A549 (cell line): Measurements from ENCODE around the gene POLR2L. TPM values are rescaled to one million over a fixed set of nuclear protein-coding genes. Genes with fewer than 3 reads are reported as not detected.

Source experiments
- ATAC-seq, 2 experiments: fragments of 200-7000 bp in 1 of 2; fragments of >200 bp in 1 of 2; cut with Nextera tagmentation in 1 of 2; cut with Tn5 transposase in 1 of 2; 3 replicates each; pipeline versions ENCODE4 v1.8.0 to v1.9.1; 2018 to 2020; ENCODE audit warnings: mild to moderate bottlenecking in 1 of 2, moderate library complexity in 1 of 2
- CTCF ChIA-PET: fragments of 300-600 bp; sonication (Branson Sonifier 250); formaldehyde crosslinking; extraction: SDS; loops from one replicate; lab custom pipeline; 2021; ENCODE audit warnings: antibody characterized with exemption, inconsistent platforms; lab: Yijun Ruan, JAX
- POLR2A ChIA-PET: fragments of 350-600 bp; formaldehyde crosslinking; extraction: SDS; loops from one replicate; lab custom pipeline; 2021; ENCODE audit warnings: antibody characterized with exemption, inconsistent platforms; lab: Yijun Ruan, JAX
- DNase-seq, 2 experiments: peaks; one replicate each; pipeline versions ENCODE4 v3.0.0 to v3.0.0-alpha.2; 2011 to 2016; ENCODE audit warnings: low read depth in 1 of 2, low spot score in 1 of 2
- FAIRE-seq: peaks from 2 replicates; lab custom pipeline; 2011; peaks lifted over from hg19 to GRCh38; lab: Jason Lieb, UNC
- H3K27ac ChIP-seq, 2 experiments: fragments of >200 bp; sonication (Bioruptor Twin); formaldehyde crosslinking; 3 replicates each; pipeline ENCODE4 v1.5.1; 2016 to 2017
- H3K4me1 ChIP-seq: fragments of >200 bp; sonication (Bioruptor Twin); formaldehyde crosslinking; 3 replicates; pipeline ENCODE4 v1.6.1; 2016
- H3K4me2 ChIP-seq: fragments of >200 bp; sonication (Bioruptor Twin); formaldehyde crosslinking; 3 replicates; pipeline ENCODE4 v1.6.1; 2016
- H3K4me3 ChIP-seq: fragments of >200 bp; sonication (Bioruptor Twin); formaldehyde crosslinking; 3 replicates; pipeline ENCODE4 v1.5.1; 2016
- H3K9me3 ChIP-seq: fragments of >200 bp; sonication (Bioruptor Twin); formaldehyde crosslinking; 3 replicates; pipeline ENCODE4 v1.6.1; 2016
- CHD4 ChIP-seq: fragments of 200-600 bp; sonication (generic); IDR thresholded peaks from 2 replicates; pipeline ENCODE4 v1.6.1; 2016; ENCODE audit warnings: antibody characterized with exemption, mild to moderate bottlenecking, borderline replicate concordance
- HOXB5 ChIP-seq: fragments of 250-450 bp; sonication (Bioruptor Pico); IDR thresholded peaks from 2 replicates; pipeline ENCODE4 v1.5.0; 2020; ENCODE audit warnings: mild to moderate bottlenecking, moderate library complexity
- MAZ ChIP-seq: fragments of 150-350 bp; IDR thresholded peaks from 2 replicates; pipeline ENCODE4 v1.6.1; 2014; ENCODE audit warnings: antibody characterized with exemption, low read depth, low read length, borderline replicate concordance
- MYC ChIP-seq: IDR thresholded peaks from 2 replicates; pipeline ENCODE4 v1.6.1; 2012; ENCODE audit warnings: mild to moderate bottlenecking, inconsistent platforms, low read length, improper control_type of control experiment, borderline replicate concordance
- NPAS2 ChIP-seq: fragments of 250-450 bp; sonication (Bioruptor Pico); IDR thresholded peaks from 2 replicates; pipeline ENCODE4 v1.8.0; 2022; ENCODE audit warnings: mild to moderate bottlenecking, moderate library complexity, borderline replicate concordance
- PHF8 ChIP-seq: fragments of 200-600 bp; sonication (generic); IDR thresholded peaks from 2 replicates; pipeline ENCODE4 v1.6.1; 2016; ENCODE audit warnings: low read depth, mild to moderate bottlenecking, antibody characterized with exemption, moderate library complexity, borderline replicate concordance
- REST ChIP-seq: fragments of 200-600 bp; sonication (generic); IDR thresholded peaks from 2 replicates; pipeline ENCODE4 v1.6.1; 2016; ENCODE audit warnings: antibody characterized with exemption, mild to moderate bottlenecking, moderate library complexity
- TP53 ChIP-seq: fragments of 250-450 bp; sonication (Bioruptor Pico); IDR thresholded peaks from 2 replicates; pipeline ENCODE4 v1.5.0; 2021; ENCODE audit warnings: mild to moderate bottlenecking, moderate library complexity
- USF2 ChIP-seq: fragments of 450-650 bp; IDR thresholded peaks from 2 replicates; pipeline ENCODE4 v1.6.1; 2014; ENCODE audit warnings: antibody characterized with exemption
- ZC3H11A ChIP-seq: fragments of 450-650 bp; IDR thresholded peaks from 2 replicates; pipeline ENCODE4 v1.6.1; 2014; ENCODE audit warnings: antibody characterized with exemption, mild to moderate bottlenecking
- WGBS: methylation state at CpG from one replicate; pipeline ENCODE4 v1.1.6; 2017; ENCODE audit errors: missing lambda C conversion rate; 5-methylcytosine and 5-hydroxymethylcytosine counted together
- polyA plus RNA-seq, 4 experiments: library from polyadenylated mRNA; depleted of rRNA in 3 of 4; stranded (reverse); fragments of >200 nt; fragmentation: RNase III in 1 of 4; extraction: RNeasy Plus Mini Kit Qiagen cat#74134 plus additional on column Dnase treatment in 1 of 4; gene quantifications; 2 replicates in 3 of 4; 3 replicates in 1 of 4; pipeline ENCODE4 v1.2.3, GENCODE V29; 2011 to 2017
- TF ChIP-seq, protein P1 (sequence below): fragments of 250-450 bp; sonication (Bioruptor Pico); IDR thresholded peaks from 2 replicates; pipeline ENCODE4 v1.5.0; 2021; ENCODE audit warnings: mild to moderate bottlenecking, moderate library complexity, borderline replicate concordance
- TF ChIP-seq, protein P2 (sequence below): fragments of >200 bp; sonication (Bioruptor Twin); formaldehyde crosslinking; IDR thresholded peaks from 3 replicates; pipeline ENCODE4 v1.6.1; 2016

Gene POLR2L
- polyA plus RNA-seq, 2 of the 4 experiments (the other 2 are of a cell fraction), result 140 to 773 TPM

DNA sequence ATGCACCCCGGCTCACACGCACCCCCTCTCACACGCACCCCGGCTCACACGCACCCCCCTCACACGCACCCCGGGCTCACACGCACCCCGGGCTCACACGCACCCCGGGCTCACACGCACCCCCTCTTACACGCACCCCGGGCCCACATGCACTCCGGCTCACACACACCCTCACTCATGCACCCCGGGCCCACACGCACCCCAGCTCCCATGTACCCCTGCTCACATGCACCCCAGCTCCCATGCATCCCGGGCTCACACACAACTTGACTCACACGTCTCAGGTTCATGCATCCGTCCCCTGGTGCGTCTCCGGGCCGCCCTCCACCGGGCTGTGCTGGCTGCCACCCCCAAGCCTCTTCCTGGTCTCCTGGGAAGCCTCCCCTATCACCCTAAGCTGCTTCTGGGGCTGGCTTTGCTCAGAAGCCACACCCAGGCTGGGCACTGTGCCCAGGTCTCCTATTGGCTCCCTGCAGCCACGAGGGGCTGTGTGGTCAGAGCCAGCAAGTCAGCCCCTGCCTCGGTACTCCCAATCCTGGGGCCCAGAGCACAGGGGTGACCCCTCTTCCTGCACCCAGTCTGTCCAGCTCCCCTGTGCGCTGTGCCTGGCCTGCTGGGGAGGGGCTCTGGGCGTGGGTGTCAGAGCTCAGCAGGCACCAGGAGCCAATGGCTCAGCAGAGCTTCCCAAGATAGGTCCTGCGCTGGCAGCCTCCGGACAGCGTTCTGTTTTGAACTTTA, 17.2 kb upstream of the POLR2L start:
- FAIRE-seq (no peak), DNase-seq (peak; percentile 65 to 70), ATAC-seq (peak; percentile 16 to 60)
- ChIA-PET CTCF (interaction anchor here (0.7 to 9.0 kb wide), 6 partner anchors 8 to 192 kb away, joined by 3 to 34 read pairs (median 4); no protein-coding TSS in a partner anchor), POLR2A (interaction anchor here (1.0 to 1.2 kb wide), 2 partner anchors 8 to 11 kb away, joined by 5 to 7 read pairs; no protein-coding TSS in a partner anchor)
- H3K4me2 ChIP-seq, result no peak overlapping the region
- H3K4me1 ChIP-seq, result peaks cover 49% of the 10 kb centered on the region
- H3K4me3 ChIP-seq, result no peak overlapping the region
- 66% methylated on average over 19 of the region's 31 CpGs for WGBS
- no peak for TF ChIP-seq MYC
- TF ChIP-seq ZC3H11A, result no peak
- TF ChIP-seq CHD4, result no peak
- TF ChIP-seq USF2, result peak; percentile 83
- TF ChIP-seq, protein P1, sequence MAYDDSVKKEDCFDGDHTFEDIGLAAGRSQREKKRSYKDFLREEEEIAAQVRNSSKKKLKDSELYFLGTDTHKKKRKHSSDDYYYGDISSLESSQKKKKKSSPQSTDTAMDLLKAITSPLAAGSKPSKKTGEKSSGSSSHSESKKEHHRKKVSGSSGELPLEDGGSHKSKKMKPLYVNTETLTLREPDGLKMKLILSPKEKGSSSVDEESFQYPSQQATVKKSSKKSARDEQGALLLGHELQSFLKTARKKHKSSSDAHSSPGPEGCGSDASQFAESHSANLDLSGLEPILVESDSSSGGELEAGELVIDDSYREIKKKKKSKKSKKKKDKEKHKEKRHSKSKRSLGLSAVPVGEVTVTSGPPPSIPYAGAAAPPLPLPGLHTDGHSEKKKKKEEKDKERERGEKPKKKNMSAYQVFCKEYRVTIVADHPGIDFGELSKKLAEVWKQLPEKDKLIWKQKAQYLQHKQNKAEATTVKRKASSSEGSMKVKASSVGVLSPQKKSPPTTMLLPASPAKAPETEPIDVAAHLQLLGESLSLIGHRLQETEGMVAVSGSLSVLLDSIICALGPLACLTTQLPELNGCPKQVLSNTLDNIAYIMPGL (CRISPR knock-in tag), result no peak
- TF ChIP-seq, protein P2, sequence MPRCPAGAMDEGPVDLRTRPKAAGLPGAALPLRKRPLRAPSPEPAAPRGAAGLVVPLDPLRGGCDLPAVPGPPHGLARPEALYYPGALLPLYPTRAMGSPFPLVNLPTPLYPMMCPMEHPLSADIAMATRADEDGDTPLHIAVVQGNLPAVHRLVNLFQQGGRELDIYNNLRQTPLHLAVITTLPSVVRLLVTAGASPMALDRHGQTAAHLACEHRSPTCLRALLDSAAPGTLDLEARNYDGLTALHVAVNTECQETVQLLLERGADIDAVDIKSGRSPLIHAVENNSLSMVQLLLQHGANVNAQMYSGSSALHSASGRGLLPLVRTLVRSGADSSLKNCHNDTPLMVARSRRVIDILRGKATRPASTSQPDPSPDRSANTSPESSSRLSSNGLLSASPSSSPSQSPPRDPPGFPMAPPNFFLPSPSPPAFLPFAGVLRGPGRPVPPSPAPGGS, result no peak
- no peak for TF ChIP-seq PHF8
- H3K27ac ChIP-seq, result peak overlapping the region in 1 of 2 experiments; percentile 71; a peak in 3 of 6 replicates
- no peaks in the 10 kb centered on the region for H3K9me3 ChIP-seq

GRCh38 chr11:858762-859339, 16.5 kb upstream of the POLR2L start:
- Histone ChIP-seq H3K4me1 (peaks cover 49% of the 10 kb centered on the region), H3K9me3 (no peaks in the 10 kb centered on the region), H3K27ac (no peak overlapping the region), H3K4me3 (no peak overlapping the region), H3K4me2 (no peak overlapping the region)
- ChIA-PET CTCF (interaction anchor here (0.6 to 9.0 kb wide), 6 partner anchors 9 to 302 kb away, joined by 3 to 34 read pairs (median 5); no protein-coding TSS in a partner anchor), POLR2A (interaction anchor here (1.0 to 1.2 kb wide), 2 partner anchors 8 to 11 kb away, joined by 5 to 7 read pairs; no protein-coding TSS in a partner anchor)
- TF ChIP-seq TP53 (no peak), HOXB5 (CRISPR knock-in tag) (no peak)
- ATAC-seq, result no peak
- no peak for DNase-seq
- WGBS, result 97% methylated on average over 14 of the region's 37 CpGs
- no peak for FAIRE-seq

DNA sequence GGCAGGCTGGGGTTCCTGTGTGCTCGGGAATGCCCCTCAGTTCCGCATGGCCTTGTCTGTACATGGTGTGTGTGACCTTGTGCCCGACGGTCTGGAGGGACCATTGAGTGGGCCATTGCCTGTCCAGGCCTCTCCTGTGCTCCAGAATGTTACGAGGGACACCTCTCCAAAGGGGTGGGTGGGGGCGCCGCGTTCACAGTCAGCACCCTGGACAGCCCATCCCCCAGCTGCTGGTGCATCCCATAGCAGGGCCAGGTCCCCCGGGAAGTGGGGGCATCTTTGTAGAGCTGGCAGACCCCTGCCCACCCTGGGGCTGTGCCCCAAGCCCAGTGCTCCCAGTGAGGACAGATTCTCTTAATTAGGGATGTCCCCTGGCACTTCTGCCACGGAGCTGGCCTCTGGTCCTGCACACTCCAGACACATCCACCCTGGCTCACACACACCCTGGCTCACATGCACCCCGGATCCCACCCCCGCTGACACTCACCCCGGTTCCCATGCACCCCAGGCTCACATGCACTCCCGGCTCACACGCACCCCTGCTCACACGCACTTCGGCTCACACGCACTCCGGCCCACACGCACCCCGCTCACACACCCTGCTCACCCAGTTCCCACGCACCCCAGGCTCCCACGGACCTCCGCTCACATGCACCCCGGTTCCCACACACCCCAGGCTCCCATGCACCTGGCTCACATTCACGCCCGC, 15.9 kb upstream of the POLR2L start:
- 90% methylated on average over 21 of the region's 27 CpGs for WGBS
- TF ChIP-seq NPAS2 (CRISPR knock-in tag) (no peak), MAZ (no peak), REST (peak; percentile 36; the same call in 1 of the 2 replicates)
- no peak for ATAC-seq
- no peak for DNase-seq
- FAIRE-seq, result no peak
- no peak overlapping the region for H3K4me2 ChIP-seq
- ChIA-PET CTCF (interaction anchor here (0.6 to 9.0 kb wide), 6 partner anchors 9 to 303 kb away, joined by 3 to 37 read pairs (median 5); no protein-coding TSS in a partner anchor), POLR2A (no interaction called here)
- H3K4me1 ChIP-seq, result peaks cover 46% of the 10 kb centered on the region
- H3K27ac ChIP-seq, result no peak overlapping the region
- no peaks in the 10 kb centered on the region for H3K9me3 ChIP-seq
- H3K4me3 ChIP-seq, result no peak overlapping the region
